PC-3 (cell line): ENCODE results near the gene CLNK.

Experiments used
- CTCF ChIP-seq: fragments of 300-600 bp; sonication (generic); conservative IDR thresholded peaks from 2 replicates; pipeline ENCODE4 v1.5.1; 2017; ENCODE audit warnings: antibody characterized with exemption, low read depth, mild to moderate bottlenecking, low read length
- EZH2phosphoT487 ChIP-seq: fragments of 300-600 bp; sonication (generic); IDR thresholded peaks from 2 replicates; pipeline ENCODE4 v1.6.1; 2018; ENCODE audit warnings: mild to moderate bottlenecking, antibody characterized with exemption, low read length, borderline replicate concordance

DNA sequence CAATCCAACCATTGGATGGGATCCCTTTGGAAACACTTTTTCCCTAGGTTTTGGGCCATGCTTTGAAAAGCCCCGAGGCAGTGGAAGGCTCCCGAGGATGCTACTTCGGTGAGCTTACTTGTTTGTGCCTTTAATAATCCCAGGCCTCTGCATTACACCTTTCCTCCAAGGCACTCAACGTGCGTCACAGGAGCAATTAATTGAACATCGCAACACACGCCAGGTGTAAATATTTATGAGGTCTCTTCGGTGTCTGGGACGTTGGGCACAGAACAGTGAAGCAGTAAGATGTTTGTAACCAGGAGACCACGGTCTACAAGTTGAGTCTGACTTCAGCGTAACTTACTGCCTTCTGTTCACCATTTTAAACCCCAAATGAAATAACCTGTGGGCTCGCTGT lies 97.3 kb downstream of the CLNK start:
- TF ChIP-seq EZH2phosphoT487 (no peak), CTCF (no peak)
